Glomerular visceral epithelial cell (primary cell): ENCODE measurements around the gene PSME2.
A peak's percentile ranks its signal among the peaks of the same experiment; 100 is the strongest.

Source experiments
- DNase-seq: peaks from one replicate; pipeline ENCODE4 v3.0.0-alpha.2; 2016; ENCODE audit errors: extremely low spot score

The PSME2 gene

DNA sequence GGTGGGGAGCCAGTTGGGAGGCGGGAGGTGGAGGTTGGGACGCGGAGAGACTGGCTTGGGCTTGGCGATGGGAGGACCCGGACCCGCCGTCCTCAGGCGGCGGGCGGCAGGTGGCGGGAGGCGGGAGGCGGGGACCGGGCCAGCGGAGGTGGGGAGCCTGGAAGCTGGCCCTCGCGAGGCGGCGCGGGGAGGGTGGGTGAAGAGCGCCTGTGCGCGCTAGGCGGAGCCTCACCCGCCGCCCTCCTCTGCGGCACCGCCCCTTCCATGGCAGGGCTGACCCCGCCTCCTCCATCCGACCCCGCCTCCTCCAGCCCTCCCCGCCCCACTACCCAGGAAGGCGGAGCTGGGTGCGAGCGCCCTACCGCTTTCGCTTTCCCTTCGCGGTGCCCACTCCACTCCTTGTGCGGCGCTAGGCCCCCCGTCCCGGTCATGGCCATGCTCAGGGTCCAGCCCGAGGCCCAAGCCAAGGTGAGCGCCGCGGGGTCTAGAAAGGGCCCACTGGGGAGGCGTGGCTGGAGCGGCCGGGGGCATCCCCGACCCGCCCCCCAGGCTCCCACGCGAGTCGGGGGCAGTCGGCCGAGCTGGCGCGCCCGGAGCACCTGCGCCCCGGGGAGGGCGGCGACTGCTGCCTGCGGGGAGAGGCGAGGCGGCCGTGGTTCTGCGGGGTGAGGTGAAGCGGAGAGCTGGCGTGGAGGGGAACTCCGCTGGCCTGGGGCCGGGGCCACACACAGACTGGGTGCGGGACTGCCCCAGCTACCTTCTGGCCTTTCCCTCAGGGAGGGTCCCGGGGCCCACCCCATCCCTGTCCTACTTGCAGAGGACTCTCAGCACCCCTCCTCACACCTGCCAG lies 10.4 kb downstream of the PSME2 start, which contains the start of gene PSME1:
Gene PSME1, plus strand, starts transcription at position 361 of the 850 bp plus-strand sequence. Its CDS starts 69 bp downstream, at position 430.
- DNase-seq = peak; percentile 94

DNA sequence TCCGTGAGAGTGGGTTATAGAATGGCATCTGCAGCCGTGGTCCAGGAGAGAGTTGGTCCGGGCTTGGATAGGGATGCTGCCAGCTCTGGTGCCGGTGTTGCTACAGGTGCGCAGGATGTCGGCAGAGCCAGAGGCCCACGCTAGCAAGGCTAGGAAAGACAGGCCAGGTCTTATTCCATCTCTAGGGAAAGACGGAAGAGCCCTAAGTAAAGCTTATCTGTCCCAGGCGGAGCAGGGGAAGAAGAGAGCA lies 10.9 kb downstream of the PSME2 start:
- DNase-seq = no peak

DNA sequence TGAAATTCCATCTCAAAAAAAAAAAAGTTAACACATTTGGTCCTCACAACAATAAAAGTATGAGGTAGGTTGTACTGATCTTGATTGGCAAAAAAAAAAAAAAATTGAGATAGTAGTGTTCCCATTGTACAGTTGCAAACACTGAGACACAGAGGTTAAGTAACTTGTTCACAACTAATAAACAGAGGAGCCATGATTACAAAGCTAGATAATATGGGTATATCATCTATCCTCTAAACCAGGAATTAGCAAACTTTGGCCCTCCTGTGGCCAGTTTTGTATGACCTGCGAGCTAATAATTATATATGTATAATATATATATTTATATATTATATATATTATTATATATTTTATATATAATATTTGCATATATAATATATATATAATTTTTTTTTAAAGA lies 12.7 kb downstream of the PSME2 start:
- DNase-seq = no peak

DNA sequence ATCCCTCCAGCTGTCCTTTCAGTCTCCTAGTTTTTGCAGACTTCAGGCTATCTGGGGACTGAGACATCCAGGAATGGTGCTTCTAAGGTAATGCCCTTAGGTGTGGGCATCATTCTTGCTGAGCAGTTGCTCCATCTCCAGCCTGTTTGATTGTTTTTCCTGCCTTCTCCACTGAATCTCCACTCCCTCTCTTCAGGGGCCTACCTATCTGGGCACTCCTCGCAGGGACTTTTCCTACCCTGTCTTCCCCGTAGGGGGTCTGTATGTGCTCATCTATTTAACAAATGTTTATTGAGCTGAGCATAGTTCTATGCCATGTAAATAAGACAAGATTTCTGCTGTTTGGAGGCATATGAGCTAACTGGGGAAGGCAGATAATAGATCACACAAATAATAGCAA lies 13.4 kb downstream of the PSME2 start:
- no peak for DNase-seq

DNA sequence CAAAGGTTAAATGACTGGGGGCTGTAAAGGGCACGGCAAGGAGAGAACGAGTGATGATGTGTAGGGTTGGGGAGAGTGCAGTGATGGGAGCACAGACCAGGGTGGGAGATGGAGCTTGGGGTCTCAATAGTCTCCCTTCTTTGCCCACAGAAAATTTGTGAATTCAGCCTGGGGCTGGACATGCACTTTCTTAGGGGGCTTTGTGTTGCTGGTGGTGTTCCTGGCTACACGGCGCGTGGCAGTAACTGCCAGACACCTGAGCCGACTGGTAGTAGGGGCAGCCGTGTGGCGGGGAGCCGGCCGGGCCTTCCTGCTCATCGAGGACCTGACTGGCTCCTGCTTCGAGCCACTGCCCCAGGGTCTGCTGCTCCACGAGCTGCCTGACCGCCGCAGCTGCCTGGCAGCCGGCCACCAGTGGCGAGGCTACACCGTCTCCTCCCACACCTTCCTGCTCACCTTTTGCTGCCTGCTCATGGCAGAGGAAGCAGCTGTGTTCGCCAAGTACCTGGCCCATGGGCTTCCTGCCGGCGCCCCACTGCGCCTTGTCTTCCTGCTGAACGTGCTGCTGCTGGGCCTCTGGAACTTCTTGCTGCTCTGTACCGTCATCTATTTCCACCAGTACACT lies 14.2 kb downstream of the PSME2 start:
- DNase-seq = no peak

DNA sequence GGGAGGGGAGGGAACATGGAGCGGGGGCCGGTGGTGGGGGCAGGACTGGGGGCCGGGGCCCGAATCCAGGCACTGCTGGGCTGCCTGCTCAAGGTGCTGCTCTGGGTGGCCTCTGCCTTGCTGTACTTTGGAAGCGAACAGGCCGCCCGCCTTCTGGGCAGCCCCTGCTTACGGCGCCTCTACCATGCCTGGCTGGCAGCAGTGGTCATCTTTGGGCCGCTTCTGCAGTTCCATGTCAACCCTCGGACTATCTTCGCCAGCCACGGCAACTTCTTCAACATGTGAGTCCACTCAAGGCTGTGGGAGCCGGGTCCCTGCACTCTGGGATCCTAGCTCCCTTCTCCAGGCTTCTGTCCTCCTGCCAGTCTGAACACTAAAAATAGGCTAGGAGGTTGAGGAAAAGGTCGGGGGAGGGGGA lies 14.9 kb downstream of the PSME2 start:
- no peak for DNase-seq

DNA sequence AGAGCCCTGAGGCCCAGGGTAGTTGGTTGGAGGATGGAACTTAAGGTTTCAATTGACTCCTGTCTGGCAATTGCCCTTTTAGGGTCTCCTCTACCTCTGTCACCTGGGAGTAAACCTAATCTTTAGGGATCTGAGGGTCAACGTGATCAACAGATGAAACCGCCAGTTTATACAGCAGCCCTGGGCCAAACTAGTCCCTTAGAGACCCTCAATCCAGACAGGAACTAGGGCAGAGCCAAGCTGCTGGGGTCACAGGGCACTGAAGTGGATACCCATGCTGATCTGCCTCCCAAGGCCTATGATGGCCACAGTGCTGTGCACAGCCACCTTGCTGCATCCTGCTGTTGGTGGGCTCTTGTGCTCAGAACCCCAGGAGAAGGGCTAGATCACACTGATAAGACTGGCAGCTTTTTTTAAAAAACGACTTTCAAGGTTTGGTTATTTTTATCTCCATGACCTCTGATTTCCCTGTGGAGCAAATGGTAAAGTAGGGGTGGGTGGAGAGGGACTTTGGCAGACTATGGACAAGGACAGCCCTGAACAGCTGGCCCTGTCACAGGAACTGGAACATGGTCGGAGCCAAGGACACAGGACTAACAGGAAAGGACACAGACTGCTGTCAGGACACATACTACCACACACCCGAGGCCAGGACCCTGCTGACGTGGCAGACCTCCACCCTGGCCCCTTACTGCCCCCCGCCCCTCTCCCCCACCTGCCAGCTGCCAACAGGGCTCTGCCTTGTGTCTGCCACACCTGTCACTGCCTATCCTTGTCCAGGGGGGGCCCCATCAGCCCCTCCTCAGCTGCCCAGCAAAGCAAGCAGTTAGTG lies 15.5 kb downstream of the PSME2 start:
- no peak for DNase-seq

DNA sequence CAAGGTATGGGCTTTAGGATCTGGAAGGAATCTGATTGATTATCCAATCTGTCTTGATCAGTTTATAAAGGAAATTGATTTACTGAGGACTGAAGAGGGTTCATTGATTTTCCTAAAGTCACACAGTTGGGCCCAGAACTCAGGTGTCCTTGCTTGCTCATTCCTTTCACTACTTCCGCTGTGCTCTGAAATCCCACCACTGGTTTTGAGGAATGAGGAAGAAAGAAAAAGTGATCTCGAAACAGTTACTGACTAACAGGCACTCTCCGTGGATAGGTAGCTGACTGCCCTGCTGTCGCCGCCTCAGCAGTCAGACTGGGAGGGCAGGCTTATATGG lies 16.1 kb downstream of the PSME2 start, which contains the start of gene FITM1:
Gene FITM1, plus strand, starts transcription at position 280 of the 337 bp plus-strand sequence. CDS start 905 bp downstream, outside the sequence.
- no peak for DNase-seq

DNA sequence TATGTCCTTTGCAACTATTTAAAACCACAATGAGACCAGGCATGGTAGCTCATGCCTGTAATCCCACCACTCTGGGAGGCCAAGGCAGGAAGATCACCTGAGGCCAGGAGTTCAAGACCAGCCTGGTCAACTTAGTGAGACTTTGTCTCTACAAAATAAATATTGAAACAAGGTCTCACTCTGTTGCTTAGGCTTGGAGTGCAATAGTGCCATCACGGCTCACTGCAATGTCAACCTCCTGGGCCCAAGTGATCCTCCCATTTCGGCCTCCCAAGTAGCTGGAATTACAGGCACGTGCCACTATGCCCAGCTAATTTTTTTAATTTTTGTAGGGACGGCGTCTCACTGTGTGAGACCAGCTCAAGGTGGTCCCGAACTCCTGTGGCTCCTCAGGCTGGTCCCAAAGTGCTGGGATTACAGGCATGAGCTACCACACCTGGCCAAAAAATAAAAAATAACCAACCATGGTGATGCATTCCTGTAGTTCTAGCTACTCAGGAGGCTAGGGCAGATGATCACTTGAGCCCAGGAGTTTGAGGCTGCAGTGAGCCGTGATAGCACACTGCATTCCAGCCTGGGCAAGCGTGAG lies 16.9 kb downstream of the PSME2 start:
- DNase-seq = no peak

DNA sequence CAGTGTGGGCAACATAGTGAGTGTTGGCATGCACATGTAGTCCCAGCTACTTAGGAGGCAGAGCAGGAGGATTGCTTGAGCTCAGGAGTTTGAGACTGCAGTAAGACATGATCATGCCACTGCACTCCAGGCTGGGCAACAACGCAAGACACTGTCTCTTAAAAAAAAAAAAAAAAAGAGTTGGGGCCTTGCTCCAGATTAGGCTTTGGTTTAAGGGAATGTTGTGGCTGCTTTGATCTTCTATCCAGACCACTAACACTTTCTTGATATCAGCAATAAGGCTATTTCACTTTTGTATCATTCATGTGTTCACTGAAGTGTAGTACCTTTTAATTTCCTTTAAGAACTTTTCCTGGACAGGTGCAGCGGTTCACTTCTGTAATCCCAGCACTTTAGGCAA lies 18.7 kb downstream of the PSME2 start:
- no peak for DNase-seq

DNA sequence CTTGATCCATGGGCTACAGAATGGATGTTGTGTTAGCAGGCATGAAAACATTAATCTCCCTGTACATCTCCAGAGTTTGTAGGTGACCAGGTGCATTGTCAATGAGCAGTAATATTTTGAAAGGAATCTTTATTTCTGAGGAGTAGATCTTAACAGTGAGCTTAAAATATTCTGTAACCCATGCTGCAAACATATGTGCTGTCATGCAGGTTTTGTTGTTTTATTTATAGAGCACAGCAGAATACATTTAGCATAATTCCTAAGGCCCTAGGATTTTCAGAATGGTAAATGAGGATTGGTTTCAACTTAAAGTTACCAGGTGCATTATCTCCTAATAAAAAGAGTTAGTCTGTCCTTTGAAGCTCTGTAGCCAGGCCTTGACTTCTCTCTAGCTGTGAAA lies 19.5 kb downstream of the PSME2 start:
- DNase-seq = no peak

DNA sequence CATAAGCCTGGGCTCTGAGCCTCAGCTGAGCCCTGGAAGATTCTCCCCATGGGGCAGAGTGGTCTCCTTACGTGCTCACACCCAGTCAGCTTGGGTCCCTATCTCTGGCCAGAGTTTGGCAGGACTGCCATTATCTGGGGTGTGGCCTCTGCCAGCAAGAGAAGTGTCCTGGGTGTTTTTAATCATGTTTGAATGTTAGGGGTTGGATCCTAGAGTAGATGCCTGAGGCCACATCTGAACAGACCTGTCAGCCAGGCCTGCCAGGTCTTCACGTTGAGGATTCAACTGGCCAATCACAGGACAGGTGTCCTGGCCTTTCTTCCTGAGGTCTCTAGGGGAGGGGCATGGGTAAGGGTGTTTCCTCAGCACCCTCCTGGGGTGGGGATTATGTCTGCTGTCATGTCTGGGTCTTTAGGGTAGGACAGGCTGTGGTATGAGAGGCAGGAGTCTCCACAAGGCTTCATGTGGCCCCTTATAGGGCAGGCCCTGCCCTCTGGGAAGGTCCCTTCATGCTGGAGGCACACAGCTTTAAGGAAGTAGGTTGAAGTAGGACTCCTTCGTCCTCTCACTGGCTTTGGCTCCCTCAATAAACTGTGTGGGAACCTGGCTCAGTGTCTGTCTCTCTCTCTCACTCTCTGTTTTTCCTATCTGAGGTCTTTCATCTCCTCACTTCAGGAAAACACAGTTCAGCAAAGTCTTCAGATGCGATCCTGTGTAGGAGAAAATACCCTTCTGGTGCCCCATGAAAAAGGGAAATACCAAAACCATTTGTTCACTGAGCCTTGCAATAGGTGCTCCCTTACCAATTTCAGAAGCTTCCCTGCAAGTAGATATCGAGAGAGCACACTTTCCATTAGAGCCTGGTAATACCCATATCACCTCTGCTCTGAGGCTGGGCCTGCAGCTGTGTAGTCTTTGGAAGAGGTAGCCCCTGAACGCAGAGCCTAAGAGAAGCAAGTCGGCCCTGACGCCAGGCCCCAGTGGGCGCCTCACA lies 22.7 kb downstream of the PSME2 start:
- no peak for DNase-seq

DNA sequence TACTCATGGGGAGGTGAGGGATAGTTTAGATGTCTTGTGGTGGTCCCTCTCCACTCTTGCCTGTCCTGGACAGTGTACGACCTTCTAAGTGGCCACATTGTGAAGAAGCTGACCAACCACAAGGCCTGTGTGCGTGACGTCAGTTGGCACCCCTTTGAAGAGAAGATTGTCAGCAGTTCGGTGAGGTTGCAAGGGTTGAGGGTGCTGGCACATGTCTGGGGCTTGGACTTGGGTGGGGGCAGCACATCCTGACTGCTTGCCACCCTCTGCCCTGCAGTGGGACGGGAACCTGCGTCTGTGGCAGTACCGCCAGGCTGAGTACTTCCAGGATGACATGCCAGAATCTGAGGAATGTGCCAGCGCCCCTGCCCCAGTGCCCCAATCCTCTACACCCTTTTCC lies 23.5 kb downstream of the PSME2 start:
- DNase-seq = no peak

DNA sequence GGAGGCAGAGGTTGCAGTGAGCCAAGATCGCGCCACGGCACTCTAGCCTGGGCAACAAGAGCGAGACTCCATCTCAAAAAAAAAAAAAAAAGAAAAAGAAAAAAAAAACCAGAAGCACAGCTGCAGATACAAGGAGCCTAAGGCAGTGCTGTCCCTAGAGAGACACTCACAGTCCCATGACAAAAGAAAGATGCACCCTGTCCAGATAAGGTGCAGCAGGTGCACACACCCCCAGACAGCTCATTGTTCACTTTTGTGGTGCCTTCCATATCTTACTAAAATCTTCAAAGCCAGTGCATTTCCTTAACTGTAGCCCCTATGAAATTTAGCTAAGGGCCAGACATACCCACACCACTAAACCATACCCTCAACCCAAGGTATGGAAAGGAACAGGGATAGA lies 24.0 kb downstream of the PSME2 start:
- DNase-seq = no peak

DNA sequence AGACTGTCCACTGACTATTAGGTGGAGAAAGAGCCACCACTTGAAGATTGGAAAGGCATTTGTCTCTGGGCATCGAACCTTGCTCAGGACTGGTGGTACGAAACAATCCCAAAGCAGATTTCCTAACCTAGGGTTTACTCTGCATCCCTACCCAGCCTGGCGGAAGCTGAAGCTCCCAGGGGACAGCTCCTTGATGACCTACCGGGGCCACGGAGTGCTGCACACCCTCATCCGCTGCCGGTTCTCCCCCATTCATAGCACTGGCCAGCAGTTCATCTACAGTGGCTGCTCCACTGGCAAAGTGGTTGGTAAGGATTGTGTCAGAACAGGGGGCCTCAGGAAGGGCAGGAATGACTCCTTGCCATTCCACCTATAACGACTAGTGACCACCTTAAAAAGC lies 25.2 kb downstream of the PSME2 start:
- DNase-seq = no peak

DNA sequence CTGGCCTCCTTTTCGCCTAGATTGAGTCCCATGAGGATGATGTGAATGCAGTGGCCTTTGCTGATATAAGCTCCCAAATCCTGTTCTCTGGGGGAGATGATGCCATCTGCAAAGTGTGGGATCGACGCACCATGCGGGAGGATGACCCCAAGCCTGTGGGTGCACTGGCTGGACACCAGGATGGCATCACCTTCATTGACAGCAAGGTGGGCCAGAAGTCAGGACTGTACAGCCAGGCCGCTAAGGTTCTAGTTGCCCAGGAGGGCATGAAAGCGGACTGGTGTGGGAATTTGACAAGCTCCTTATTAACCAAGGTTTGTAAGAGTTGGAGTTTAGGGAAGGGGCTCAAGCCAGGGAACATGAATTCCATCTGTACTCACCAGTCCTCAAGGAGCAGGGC lies 26.7 kb downstream of the PSME2 start:
- DNase-seq = no peak

DNA sequence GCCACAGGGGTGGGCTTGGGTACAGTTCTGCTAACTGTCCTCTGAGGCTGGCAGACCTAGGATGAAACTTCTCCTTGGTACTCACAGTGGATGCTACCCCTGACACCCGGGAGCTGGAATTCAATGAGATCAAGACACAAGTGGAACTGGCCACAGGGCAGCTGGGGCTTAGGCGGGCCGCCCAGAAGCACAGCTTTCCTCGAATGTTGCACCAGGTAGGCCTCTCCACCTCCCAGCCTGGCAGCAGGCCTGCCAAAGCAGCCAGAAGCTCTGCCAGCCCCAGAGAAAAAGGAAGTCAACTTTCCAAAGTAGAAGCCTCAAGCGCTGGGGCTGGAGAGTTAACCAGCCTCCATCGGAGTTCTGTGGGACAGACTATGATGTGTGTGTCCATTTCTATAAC lies 29.2 kb downstream of the PSME2 start:
- DNase-seq = no peak

DNA sequence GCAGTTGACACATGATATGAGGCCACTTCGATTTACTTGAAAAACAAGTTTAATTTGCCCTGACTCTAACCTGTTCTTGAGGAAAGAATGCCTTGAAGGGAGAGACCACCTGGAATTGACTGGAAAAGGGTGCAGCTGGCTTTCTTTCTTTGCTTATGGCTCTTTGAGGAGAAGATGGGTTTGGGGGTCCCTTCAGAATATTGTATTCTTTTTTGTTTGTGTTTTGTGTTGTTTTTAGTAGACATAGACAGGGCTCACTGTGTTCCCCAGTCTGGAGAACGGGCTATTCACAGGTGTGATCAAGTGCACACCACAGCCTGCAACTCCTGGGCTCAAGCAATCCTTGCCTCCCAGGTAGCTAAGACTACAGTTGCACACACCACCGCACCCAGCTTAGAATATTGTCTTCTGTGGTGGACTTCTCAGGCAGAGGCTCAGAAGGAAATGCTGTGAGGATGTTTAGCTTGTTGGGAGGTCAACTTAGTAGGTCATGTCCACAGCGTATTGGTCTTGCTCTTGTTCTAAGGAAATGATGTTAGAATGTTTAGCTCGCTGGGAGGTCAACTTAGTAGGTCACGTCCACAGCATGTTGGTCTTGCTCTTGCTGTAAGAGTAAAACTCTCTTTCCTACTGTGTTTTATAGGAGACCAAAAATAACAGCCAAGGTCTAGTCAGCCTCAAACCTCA lies 30.1 kb downstream of the PSME2 start:
- DNase-seq = no peak

DNA sequence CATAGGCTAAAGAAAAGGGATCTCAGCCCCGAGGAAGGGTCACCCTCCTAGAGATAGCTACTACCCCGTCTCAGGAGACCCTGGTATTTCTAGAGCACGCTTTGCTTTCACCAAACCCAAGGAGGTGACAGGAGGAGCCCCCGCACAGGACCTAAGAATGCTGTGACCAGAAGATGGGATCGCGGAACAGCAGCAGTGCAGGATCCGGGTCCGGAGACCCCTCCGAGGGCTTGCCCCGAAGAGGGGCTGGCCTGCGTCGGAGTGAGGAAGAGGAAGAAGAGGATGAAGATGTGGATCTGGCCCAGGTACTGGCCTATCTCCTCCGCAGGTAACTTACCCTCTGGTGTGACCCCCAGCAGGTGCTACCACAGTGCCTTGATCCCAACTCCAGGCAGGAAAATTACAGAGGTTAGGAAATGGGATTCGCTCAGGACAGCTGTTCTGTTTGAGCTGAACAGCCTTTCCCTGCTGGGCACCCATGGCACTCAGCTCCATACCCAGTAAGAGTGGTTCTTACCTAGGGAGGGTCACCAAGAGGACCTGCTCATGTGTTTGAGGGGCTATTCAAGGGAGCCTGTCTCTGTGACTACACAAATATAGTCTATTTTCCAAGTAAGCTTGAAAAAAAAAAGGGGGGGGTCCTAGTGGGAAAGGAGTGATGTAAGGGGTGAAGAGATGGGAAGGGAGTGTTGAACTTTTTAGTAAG lies 30.8 kb downstream of the PSME2 start:
- DNase-seq = no peak
